ENCODE results near the gene LNP1.

GRCh38 chr3:100416176-100416575 is 14.8 kb downstream of the LNP1 start:
- TF ChIP-seq CTCF (conservative IDR thresholded peaks at IDR 0.05 in 1 of 2, IDR thresholded peaks at IDR 0.05 in 1 of 2; ENCODE audit: low read depth in 1 of 2, low read length in 2 of 2) (no peak), EZH2 (IDR thresholded peaks at IDR 0.05; ENCODE audit: low read length, missing control alignments) (no peak)

All from fibroblast of lung (primary cell).